K562 (cell line): ENCODE measurements around the gene PPIE. TPM values are rescaled to one million over a fixed set of nuclear protein-coding genes. Genes with fewer than 3 reads are reported as not detected.

ENCODE experiments used
- CBX8 ChIP-seq: fragments of 200-600 bp; sonication (generic); IDR thresholded peaks from 2 replicates; pipeline ENCODE4 v1.6.1; 2012; ENCODE audit warnings: borderline replicate concordance, mixed run types, low read depth, mild to moderate bottlenecking, moderate library complexity, mixed read lengths, low read length, control low read depth, inconsistent platforms; ENCODE audit not compliant: poor library complexity, severe bottlenecking; ENCODE audit errors: extremely low read depth
- CCNT2 ChIP-seq: IDR thresholded peaks from 2 replicates; pipeline ENCODE4 v1.6.1; 2011; ENCODE audit warnings: borderline replicate concordance, low read depth, mild to moderate bottlenecking, moderate library complexity, mixed read lengths, low read length; ENCODE audit not compliant: insufficient read length; ENCODE audit errors: extremely low read depth
- E2F3 ChIP-seq: fragments of 250-450 bp; sonication (Bioruptor Pico); IDR thresholded peaks from 2 replicates; pipeline ENCODE4 v1.4.0; 2020; ENCODE audit warnings: mild to moderate bottlenecking
- ETV5 ChIP-seq: sonication (generic); formaldehyde crosslinking; IDR thresholded peaks from 2 replicates; pipeline ENCODE4 v1.4.0; 2020; ENCODE audit warnings: low read depth, mild to moderate bottlenecking, missing genetic modification reagents
- ETV6 ChIP-seq, 3 experiments: fragments of 150-350 bp in 1 of 3; sonication (generic) in 1 of 3; formaldehyde crosslinking in 1 of 3; IDR thresholded peaks; 2 replicates each; pipeline versions ENCODE4 v1.6.1 to v1.8.0; 2014 to 2022; ENCODE audit warnings: borderline replicate concordance in 2 of 3, low read depth in 2 of 3, antibody characterized with exemption in 1 of 3, low read length in 1 of 3, mild to moderate bottlenecking in 1 of 3, missing genetic modification reagents in 1 of 3
- FOXA1 ChIP-seq: fragments of 450-650 bp; IDR thresholded peaks from 2 replicates; pipeline ENCODE4 v1.6.1; 2016; ENCODE audit warnings: mild to moderate bottlenecking, borderline replicate concordance
- HDAC1 ChIP-seq, 2 experiments: fragments of 450-650 bp; IDR thresholded peaks; 2 replicates each; pipeline ENCODE4 v1.6.1; 2016 to 2017; ENCODE audit warnings: inconsistent platforms in 1 of 2, mild to moderate bottlenecking in 1 of 2, moderate library complexity in 1 of 2
- JUN ChIP-seq, 2 experiments: sonication (generic) in 1 of 2; formaldehyde crosslinking in 1 of 2; IDR thresholded peaks; 2 replicates each; pipeline versions ENCODE4 v1.6.1 to v1.8.0; 2012 to 2022; ENCODE audit warnings: borderline replicate concordance in 2 of 2, mild to moderate bottlenecking in 2 of 2, improper control_type of control experiment in 1 of 2, low read depth in 1 of 2, low read length in 1 of 2, missing genetic modification reagents in 1 of 2
- MYNN ChIP-seq, 2 experiments: sonication (generic); formaldehyde crosslinking in 1 of 2; IDR thresholded peaks; 2 replicates each; pipeline versions ENCODE4 v1.5.0 to v1.6.1; 2016 to 2020; ENCODE audit warnings: antibody characterized with exemption in 1 of 2, missing genetic modification reagents in 1 of 2
- NCOR1 ChIP-seq: fragments of 450-650 bp; IDR thresholded peaks from 2 replicates; pipeline ENCODE4 v1.6.1; 2016; ENCODE audit warnings: mild to moderate bottlenecking, moderate library complexity
- PHF21A ChIP-seq: fragments of 450-650 bp; IDR thresholded peaks from 2 replicates; pipeline ENCODE4 v1.6.1; 2017; ENCODE audit warnings: low read depth, borderline replicate concordance
- POLR2B ChIP-seq: fragments of 450-650 bp; IDR thresholded peaks from 2 replicates; pipeline ENCODE4 v1.6.1; 2018; ENCODE audit warnings: low read depth; ENCODE audit not compliant: partially characterized antibody
- RAD51 ChIP-seq: fragments of 450-650 bp; IDR thresholded peaks from 2 replicates; pipeline ENCODE4 v1.7.1; 2016; ENCODE audit warnings: low read depth, mild to moderate bottlenecking, borderline replicate concordance
- SAFB2 ChIP-seq: fragments of 200-400 bp; formaldehyde crosslinking; IDR thresholded peaks from 2 replicates; pipeline ENCODE4 v1.6.1; 2018; ENCODE audit warnings: borderline replicate concordance, low read length, low read depth, moderate library complexity; ENCODE audit not compliant: severe bottlenecking
- SMARCC2 ChIP-seq: fragments of 450-650 bp; IDR thresholded peaks from 2 replicates; pipeline ENCODE4 v1.6.1; 2017; ENCODE audit warnings: antibody characterized with exemption, moderate library complexity, mild to moderate bottlenecking, low read depth
- TCFL5 ChIP-seq: fragments of 250-450 bp; sonication (Bioruptor Pico); conservative IDR thresholded peaks from 2 replicates; pipeline ENCODE4 v1.6.1; 2021; ENCODE audit warnings: mild to moderate bottlenecking, moderate library complexity, matching md5 sums
- TEAD1 ChIP-seq, 2 experiments: fragments of 450-650 bp in 1 of 2; sonication (generic) in 1 of 2; formaldehyde crosslinking; IDR thresholded peaks; 2 replicates each; pipeline versions ENCODE4 v1.4.0 to v1.8.0; 2020 to 2022; ENCODE audit warnings: mild to moderate bottlenecking in 2 of 2, missing genetic modification reagents in 1 of 2
- ZFP1 ChIP-seq: fragments of 450-650 bp; formaldehyde crosslinking; IDR thresholded peaks from 2 replicates; pipeline ENCODE4 v1.4.0; 2020; ENCODE audit warnings: mild to moderate bottlenecking, mixed read lengths
- polyA plus RNA-seq, 8 experiments: library from polyadenylated mRNA; depleted of rRNA in 4 of 8; stranded (reverse) in 5 of 8; unstranded in 3 of 8; fragments of >200 nt; fragmentation: Nextera tagmentation in 2 of 8; fragmentation: Illumina TruSeq in 1 of 8; extraction: Ambion mirVana in 2 of 8; extraction: Trizol in 1 of 8; gene quantifications; 2 replicates each; pipeline versions ENCODE4 v1.2.1 to v1.2.3, GENCODE V29; 2011 to 2014; ENCODE audit warnings: inconsistent platforms in 1 of 8, missing spikeins in 1 of 8
- total RNA-seq, 7 experiments: library from RNA; depleted of rRNA in 6 of 7; stranded (reverse); fragments of >200 nt in 6 of 7; fragmentation: Illumina TruSeq in 2 of 7; extraction: Trizol in 2 of 7; gene quantifications; 2 replicates each; pipeline versions ENCODE4 v1.2.1 to v1.2.3, GENCODE V29; 2011 to 2021; ENCODE audit warnings: low replicate concordance in 1 of 7
- TF ChIP-seq, protein P1 (sequence below): fragments of 250-450 bp; sonication (Bioruptor Pico); IDR thresholded peaks from 2 replicates; pipeline ENCODE4 v1.4.0; 2020; ENCODE audit warnings: mild to moderate bottlenecking, moderate library complexity, borderline replicate concordance
- TF ChIP-seq, protein P2 (sequence below): fragments of 250-450 bp; sonication (Bioruptor Pico); IDR thresholded peaks from 2 replicates; pipeline ENCODE4 v1.4.0; 2020; ENCODE audit warnings: mild to moderate bottlenecking

PPIE gene
- total and polyA plus RNA-seq, 9 of the 15 experiments (the other 6 are each of a cell fraction or from before 2014, with no cell fraction given) = 75.4 to 444 (median 131) TPM

DNA sequence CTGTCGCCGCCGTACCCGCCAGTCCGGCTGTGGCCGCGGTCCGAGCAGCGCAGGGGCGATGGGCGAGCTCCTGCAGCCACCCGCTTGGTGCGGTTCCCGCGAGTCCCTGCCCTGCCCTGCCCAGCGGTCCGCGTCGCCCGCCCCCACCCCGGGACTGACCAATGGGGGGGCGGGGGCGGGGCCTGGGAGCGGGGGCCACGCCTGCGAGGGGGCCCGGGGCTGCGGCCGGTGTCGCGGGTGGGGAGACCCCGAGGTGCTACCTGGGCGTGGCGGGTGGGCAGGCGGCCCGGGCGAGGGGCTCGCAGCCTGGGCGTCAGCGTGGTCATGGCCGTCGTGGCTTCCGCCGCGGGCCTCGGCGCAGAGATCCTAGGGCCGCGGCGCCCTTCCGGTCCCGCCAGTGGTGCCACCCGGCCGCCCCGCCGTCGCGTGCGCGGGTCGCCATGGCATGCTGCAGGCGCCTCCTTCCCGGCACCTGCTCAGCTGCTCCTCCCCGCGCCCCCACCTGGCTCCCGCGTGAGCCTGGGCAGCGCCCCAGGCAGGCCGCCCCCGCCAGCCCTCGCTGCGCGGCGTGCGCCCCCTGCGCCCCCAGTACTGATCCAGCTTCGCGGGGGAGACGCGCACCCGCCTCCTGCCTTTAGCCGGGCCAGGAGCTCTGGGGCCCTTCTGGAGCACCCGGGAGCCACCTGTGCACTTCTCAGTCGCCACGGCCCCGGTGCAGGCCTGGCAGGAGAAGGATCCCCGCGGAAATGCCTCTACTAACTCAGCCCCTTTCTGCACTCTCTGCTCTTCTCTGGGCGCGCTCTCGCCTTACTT, 50.3 kb downstream of the PPIE start, which contains the start of gene BMP8B (continued):
- TF ChIP-seq, protein P1, sequence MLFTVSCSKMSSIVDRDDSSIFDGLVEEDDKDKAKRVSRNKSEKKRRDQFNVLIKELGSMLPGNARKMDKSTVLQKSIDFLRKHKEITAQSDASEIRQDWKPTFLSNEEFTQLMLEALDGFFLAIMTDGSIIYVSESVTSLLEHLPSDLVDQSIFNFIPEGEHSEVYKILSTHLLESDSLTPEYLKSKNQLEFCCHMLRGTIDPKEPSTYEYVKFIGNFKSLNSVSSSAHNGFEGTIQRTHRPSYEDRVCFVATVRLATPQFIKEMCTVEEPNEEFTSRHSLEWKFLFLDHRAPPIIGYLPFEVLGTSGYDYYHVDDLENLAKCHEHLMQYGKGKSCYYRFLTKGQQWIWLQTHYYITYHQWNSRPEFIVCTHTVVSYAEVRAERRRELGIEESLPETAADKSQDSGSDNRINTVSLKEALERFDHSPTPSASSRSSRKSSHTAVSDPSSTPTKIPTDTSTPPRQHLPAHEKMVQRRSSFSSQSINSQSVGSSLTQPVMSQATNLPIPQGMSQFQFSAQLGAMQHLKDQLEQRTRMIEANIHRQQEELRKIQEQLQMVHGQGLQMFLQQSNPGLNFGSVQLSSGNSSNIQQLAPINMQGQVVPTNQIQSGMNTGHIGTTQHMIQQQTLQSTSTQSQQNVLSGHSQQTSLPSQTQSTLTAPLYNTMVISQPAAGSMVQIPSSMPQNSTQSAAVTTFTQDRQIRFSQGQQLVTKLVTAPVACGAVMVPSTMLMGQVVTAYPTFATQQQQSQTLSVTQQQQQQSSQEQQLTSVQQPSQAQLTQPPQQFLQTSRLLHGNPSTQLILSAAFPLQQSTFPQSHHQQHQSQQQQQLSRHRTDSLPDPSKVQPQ (CRISPR knock-in tag) = no peak
- no peak for TF ChIP-seq FOXA1
- TF ChIP-seq MYNN (IDR thresholded peaks at IDR 0.05) = 0 out of 2 replicates have a peak, but pooled peaks have one; percentile 12
- TF ChIP-seq MYNN (CRISPR knock-in tag; IDR thresholded peaks at IDR 0.05) = 0 out of 2 replicates have a peak, but pooled peaks have one; percentile 29
- TF ChIP-seq CBX8 = no peak
- peak in 1 of 2 experiments; percentile 79; a peak in 1 of 4 replicates for TF ChIP-seq TEAD1 (CRISPR knock-in tag; IDR thresholded peaks at IDR 0.05)
- TF ChIP-seq JUN (IDR thresholded peaks at IDR 0.05; ENCODE audit: borderline replicate concordance, low read depth, low read length) = peak; percentile 16; the same call in 1 of the 2 replicates
- TF ChIP-seq JUN (CRISPR knock-in tag; IDR thresholded peaks at IDR 0.05; ENCODE audit: borderline replicate concordance) = peak; percentile 65; the same call in 1 of the 2 replicates
- no peak for TF ChIP-seq ZFP1
- TF ChIP-seq, protein P2, sequence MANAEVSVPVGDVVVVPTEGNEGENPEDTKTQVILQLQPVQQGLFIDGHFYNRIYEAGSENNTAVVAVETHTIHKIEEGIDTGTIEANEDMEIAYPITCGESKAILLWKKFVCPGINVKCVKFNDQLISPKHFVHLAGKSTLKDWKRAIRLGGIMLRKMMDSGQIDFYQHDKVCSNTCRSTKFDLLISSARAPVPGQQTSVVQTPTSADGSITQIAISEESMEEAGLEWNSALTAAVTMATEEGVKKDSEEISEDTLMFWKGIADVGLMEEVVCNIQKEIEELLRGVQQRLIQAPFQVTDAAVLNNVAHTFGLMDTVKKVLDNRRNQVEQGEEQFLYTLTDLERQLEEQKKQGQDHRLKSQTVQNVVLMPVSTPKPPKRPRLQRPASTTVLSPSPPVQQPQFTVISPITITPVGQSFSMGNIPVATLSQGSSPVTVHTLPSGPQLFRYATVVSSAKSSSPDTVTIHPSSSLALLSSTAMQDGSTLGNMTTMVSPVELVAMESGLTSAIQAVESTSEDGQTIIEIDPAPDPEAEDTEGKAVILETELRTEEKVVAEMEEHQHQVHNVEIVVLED (CRISPR knock-in tag) = peak; percentile 21; the same call in 1 of the 2 replicates
- no peak for TF ChIP-seq PHF21A
- TF ChIP-seq NCOR1 = no peak
- TF ChIP-seq POLR2B = no peak
- TF ChIP-seq E2F3 (CRISPR knock-in tag) = peak; percentile 93
- TF ChIP-seq TCFL5 (CRISPR knock-in tag) = no peak
- TF ChIP-seq ETV5 (CRISPR knock-in tag) = peak; percentile 47; the same call in 1 of the 2 replicates
- TF ChIP-seq ETV6 (IDR thresholded peaks at IDR 0.05; ENCODE audit: borderline replicate concordance in 1 of 2, low read depth in 2 of 2, low read length in 1 of 2) = no peak
- TF ChIP-seq ETV6 (CRISPR knock-in tag; IDR thresholded peaks at IDR 0.05; ENCODE audit: borderline replicate concordance) = peak; percentile 71; the same call in 1 of the 2 replicates
- TF ChIP-seq SMARCC2 = no peak
- 0 out of 4 replicates have a peak, but pooled peaks of 1 of the 2 experiments have one; percentile 25 for TF ChIP-seq HDAC1 (IDR thresholded peaks at IDR 0.05)
- no peak for TF ChIP-seq RAD51
- no peak for TF ChIP-seq SAFB2
- TF ChIP-seq CCNT2 = peak; percentile 32
